K562 (cell line): Measurements from ENCODE around the gene BROX. TPM values are rescaled to one million over a fixed set of nuclear protein-coding genes. Genes with fewer than 3 reads are reported as not detected.
A peak's percentile ranks its signal among the peaks of the same experiment; 100 is the strongest.

ENCODE experiments used
- ATF1 ChIP-seq, 2 experiments: fragments of 450-650 bp in 1 of 2; IDR thresholded peaks; 2 replicates each; pipeline ENCODE4 v1.6.1; 2016; ENCODE audit warnings: missing compliant biosample characterization in 1 of 2, missing genetic modification characterization in 1 of 2
- CREB3L1 ChIP-seq: fragments of 450-650 bp; IDR thresholded peaks from 2 replicates; pipeline ENCODE4 v1.6.1; 2014; ENCODE audit warnings: low read depth, mild to moderate bottlenecking, moderate library complexity, borderline replicate concordance
- DACH1 ChIP-seq: fragments of 450-650 bp; IDR thresholded peaks from 2 replicates; pipeline ENCODE4 v1.6.1; 2018; ENCODE audit not compliant: partially characterized antibody
- DLX4 ChIP-seq: fragments of 250-450 bp; sonication (Bioruptor Pico); IDR thresholded peaks from 2 replicates; pipeline ENCODE4 v1.6.1; 2021; ENCODE audit warnings: mild to moderate bottlenecking
- E2F1 ChIP-seq: sonication (generic); formaldehyde crosslinking; IDR thresholded peaks from 2 replicates; pipeline ENCODE4 v1.8.1; 2023; ENCODE audit warnings: mild to moderate bottlenecking, missing genetic modification reagents, moderate library complexity
- KDM4B ChIP-seq, 2 experiments: fragments of 450-650 bp in 1 of 2; sonication (generic) in 1 of 2; IDR thresholded peaks; 2 replicates each; pipeline ENCODE4 v1.6.1; 2016 to 2017; ENCODE audit warnings: borderline replicate concordance in 2 of 2, antibody characterized with exemption in 1 of 2, low read depth in 1 of 2, mild to moderate bottlenecking in 1 of 2
- KLF13 ChIP-seq: fragments of 450-650 bp; IDR thresholded peaks from 2 replicates; pipeline ENCODE4 v1.6.1; 2016; ENCODE audit warnings: missing genetic modification characterization, low read depth, mild to moderate bottlenecking, missing compliant biosample characterization, moderate library complexity, borderline replicate concordance
- MCM2 ChIP-seq: fragments of 450-650 bp; IDR thresholded peaks from 2 replicates; pipeline ENCODE4 v1.6.1; 2017; ENCODE audit warnings: low read depth, mild to moderate bottlenecking
- NCOA2 ChIP-seq, 2 experiments: fragments of 450-650 bp; IDR thresholded peaks; 2 replicates each; pipeline ENCODE4 v1.6.1; 2018; ENCODE audit warnings: mild to moderate bottlenecking in 2 of 2, moderate library complexity in 1 of 2; ENCODE audit not compliant: partially characterized antibody in 2 of 2
- NFIX ChIP-seq: fragments of 250-450 bp; sonication (Bioruptor Pico); IDR thresholded peaks from 2 replicates; pipeline ENCODE4 v1.4.0; 2020; ENCODE audit warnings: low read depth, mild to moderate bottlenecking, moderate library complexity
- NR2C2 ChIP-seq, 2 experiments: fragments of 200-800 bp in 1 of 2; sonication (Bioruptor generic) in 1 of 2; sonication (generic) in 1 of 2; formaldehyde crosslinking in 1 of 2; IDR thresholded peaks; 2 replicates each; pipeline versions ENCODE4 v1.6.1 to v1.8.0; 2016 to 2022; ENCODE audit warnings: mild to moderate bottlenecking in 1 of 2, missing compliant biosample characterization in 1 of 2, missing genetic modification characterization in 1 of 2, missing genetic modification reagents in 1 of 2
- NR2F6 ChIP-seq: fragments of 450-650 bp; formaldehyde crosslinking; IDR thresholded peaks from 2 replicates; pipeline ENCODE4 v1.4.0; 2020; ENCODE audit warnings: mild to moderate bottlenecking
- PTBP1 ChIP-seq: fragments of 200-400 bp; formaldehyde crosslinking; IDR thresholded peaks from 2 replicates; pipeline ENCODE4 v1.6.1; 2017; ENCODE audit warnings: low read depth, low read length
- RAD21 ChIP-seq, 2 experiments: fragments of 250-450 bp in 1 of 2; fragments of 450-650 bp in 1 of 2; sonication (Bioruptor Pico) in 1 of 2; formaldehyde crosslinking in 1 of 2; IDR thresholded peaks in 1 of 2; conservative IDR thresholded peaks in 1 of 2; 2 replicates each; pipeline versions ENCODE4 v1.4.0 to v1.8.0; 2020 to 2022; ENCODE audit warnings: mild to moderate bottlenecking in 2 of 2, moderate library complexity in 1 of 2
- TEAD4 ChIP-seq, 2 experiments: sonication (generic) in 1 of 2; formaldehyde crosslinking in 1 of 2; IDR thresholded peaks; 2 replicates each; pipeline versions ENCODE4 v1.6.1 to v1.8.0; 2012 to 2022; ENCODE audit warnings: borderline replicate concordance in 1 of 2, inconsistent platforms in 1 of 2, low read length in 1 of 2, mild to moderate bottlenecking in 1 of 2, missing genetic modification reagents in 1 of 2
- TFAP4 ChIP-seq: sonication (generic); formaldehyde crosslinking; IDR thresholded peaks from 2 replicates; pipeline ENCODE4 v1.8.0; 2022; ENCODE audit warnings: missing genetic modification reagents, mild to moderate bottlenecking, moderate library complexity, borderline replicate concordance
- THRB ChIP-seq: fragments of 450-650 bp; formaldehyde crosslinking; conservative IDR thresholded peaks from 2 replicates; pipeline ENCODE4 v1.4.0; 2022; ENCODE audit warnings: mild to moderate bottlenecking, missing genetic modification characterization
- ZNF146 ChIP-seq: IDR thresholded peaks from one replicate; pipeline ENCODE4 v1.6.1; 2018; ENCODE audit warnings: missing compliant biosample characterization; ENCODE audit not compliant: unreplicated experiment
- ZNF764 ChIP-seq: fragments of 250-450 bp; sonication (Bioruptor Pico); IDR thresholded peaks from 2 replicates; pipeline ENCODE4 v1.4.0; 2020; ENCODE audit warnings: low read depth, mild to moderate bottlenecking, moderate library complexity
- polyA plus RNA-seq, 8 experiments: library from polyadenylated mRNA; depleted of rRNA in 4 of 8; stranded (reverse) in 5 of 8; unstranded in 3 of 8; fragments of >200 nt; fragmentation: Nextera tagmentation in 2 of 8; fragmentation: Illumina TruSeq in 1 of 8; extraction: Ambion mirVana in 2 of 8; extraction: Trizol in 1 of 8; gene quantifications; 2 replicates each; pipeline versions ENCODE4 v1.2.1 to v1.2.3, GENCODE V29; 2011 to 2014; ENCODE audit warnings: inconsistent platforms in 1 of 8, missing spikeins in 1 of 8
- total RNA-seq, 7 experiments: library from RNA; depleted of rRNA in 6 of 7; stranded (reverse); fragments of >200 nt in 6 of 7; fragmentation: Illumina TruSeq in 2 of 7; extraction: Trizol in 2 of 7; gene quantifications; 2 replicates each; pipeline versions ENCODE4 v1.2.1 to v1.2.3, GENCODE V29; 2011 to 2021; ENCODE audit warnings: low replicate concordance in 1 of 7

The BROX gene
- total and polyA plus RNA-seq, 9 of the 15 experiments (the other 6 are each of a cell fraction or from before 2014, with no cell fraction given) = 9.4 to 153 (median 45.1) TPM

GRCh38 chr1:222711319-222712252 lies 778 bp upstream of the BROX start (continued):
- TF ChIP-seq TFAP4 (CRISPR knock-in tag) (peak; percentile 96), ZNF764 (CRISPR knock-in tag) (no peak), THRB (CRISPR knock-in tag) (no peak), CREB3L1 (peak; percentile 29; the same call in 1 of the 2 replicates), TEAD4 (IDR thresholded peaks at IDR 0.05; ENCODE audit: low read length) (peak; percentile 70), TEAD4 (CRISPR knock-in tag; IDR thresholded peaks at IDR 0.05; ENCODE audit: borderline replicate concordance) (no peak), NCOA2 (IDR thresholded peaks at IDR 0.05; ENCODE audit: partially characterized antibody in 2 of 2) (peak in 1 of 2 experiments; percentile 48), MCM2 (no peak), NR2F6 (CRISPR knock-in tag) (no peak), PTBP1 (no peak), RAD21 (CRISPR knock-in tag; conservative IDR thresholded peaks at IDR 0.05 in 1 of 2, IDR thresholded peaks at IDR 0.05 in 1 of 2) (peak in 1 of 2 experiments; percentile 30; a peak in 2 of 4 replicates), ZNF146 (CRISPR knock-in tag) (no peak), E2F1 (no peak), NR2C2 (CRISPR knock-in tag; IDR thresholded peaks at IDR 0.05) (peak; percentile 57; the same call in 1 of the 2 replicates), NR2C2 (tag; IDR thresholded peaks at IDR 0.05) (no peak), NFIX (CRISPR knock-in tag) (no peak), ATF1 (CRISPR knock-in tag; IDR thresholded peaks at IDR 0.05) (no peak), ATF1 (tag; IDR thresholded peaks at IDR 0.05) (no peak), KLF13 (tag) (no peak), DACH1 (peak; percentile 73), KDM4B (IDR thresholded peaks at IDR 0.05; ENCODE audit: borderline replicate concordance in 2 of 2, low read depth in 1 of 2) (0 out of 4 replicates have a peak, but pooled peaks of 1 of the 2 experiments have one; percentile 11), DLX4 (no peak)
